Stimulated activated CD4-positive, alpha-beta T cell treated with anti-CD3 and anti-CD28 coated beads, Interleukin-4, amount 100 ng/mL, for 24 hours (primary cell): ENCODE results near the gene KRTAP10-4.
A peak's percentile ranks its signal among the peaks of the same experiment; 100 is the strongest.
"Not testable (repeated sequence)": the region's sequence is repeated elsewhere in the genome, so short reads cannot be mapped to it uniquely, and the experiment has no call there.

Experiments used
- DNase-seq: peaks from one replicate; pipeline ENCODE4 v3.0.0-alpha.2; 2020

KRTAP10-4 gene

GRCh38 chr21:44601596-44602462, 28.3 kb downstream of the KRTAP10-4 start:
- DNase-seq: no peak

GRCh38 chr21:44602463-44602850, 28.9 kb downstream of the KRTAP10-4 start:
- no peak for DNase-seq

GRCh38 chr21:44603109-44603875, 29.8 kb downstream of the KRTAP10-4 start:
- no peak for DNase-seq

- DNase-seq: no peak
Observed at GRCh38 chr21:44603911-44604310, 30.4 kb downstream of the KRTAP10-4 start.

GRCh38 chr21:44606495-44606894, 33.0 kb downstream of the KRTAP10-4 start:
- no peak for DNase-seq

GRCh38 chr21:44609193-44609592, 35.7 kb downstream of the KRTAP10-4 start:
- no peak for DNase-seq

GRCh38 chr21:44610157-44610843, 36.8 kb downstream of the KRTAP10-4 start:
- not testable (repeated sequence) for DNase-seq

GRCh38 chr21:44611551-44611950, 38.0 kb downstream of the KRTAP10-4 start:
- DNase-seq: no peak

GRCh38 chr21:44612029-44612486, 38.5 kb downstream of the KRTAP10-4 start, which contains the start of gene KRTAP10-8:
TSS of gene KRTAP10-8 (plus strand) at chr21:44612079. CDS start at chr21:44612101, 22 bp downstream.
- no peak for DNase-seq

GRCh38 chr21:44612669-44613229, 39.2 kb downstream of the KRTAP10-4 start:
- DNase-seq: no peak

- no peak for DNase-seq
Observed at GRCh38 chr21:44613386-44614155, 40.0 kb downstream of the KRTAP10-4 start.

GRCh38 chr21:44614161-44614631, 40.7 kb downstream of the KRTAP10-4 start:
- no peak for DNase-seq

- DNase-seq: no peak
Observed at GRCh38 chr21:44614961-44615391, 41.4 kb downstream of the KRTAP10-4 start.

GRCh38 chr21:44615466-44615865, 41.9 kb downstream of the KRTAP10-4 start:
- DNase-seq: no peak

GRCh38 chr21:44615911-44616590, 42.5 kb downstream of the KRTAP10-4 start:
- DNase-seq: no peak

- no peak for DNase-seq
Observed at GRCh38 chr21:44616591-44616926, 43.0 kb downstream of the KRTAP10-4 start.

- no peak for DNase-seq
Observed at GRCh38 chr21:44617071-44617501, 43.6 kb downstream of the KRTAP10-4 start.

GRCh38 chr21:44618504-44618903, 45.0 kb downstream of the KRTAP10-4 start:
- DNase-seq: no peak

- DNase-seq: peak; percentile 67
Observed at GRCh38 chr21:44618909-44619308, 45.4 kb downstream of the KRTAP10-4 start.

- DNase-seq: no peak
Observed at GRCh38 chr21:44619886-44620285, 46.4 kb downstream of the KRTAP10-4 start.

- no peak for DNase-seq
Observed at GRCh38 chr21:44623575-44623974, 50.0 kb downstream of the KRTAP10-4 start.
